Caco-2 (cell line): ENCODE data around the gene POLR1D. TPM values are rescaled to one million over a fixed set of nuclear protein-coding genes. Genes with fewer than 3 reads are reported as not detected.

Experiments
- BruUV-seq: library from RNA; stranded (reverse); fragments of 400-500 nt; replicated peaks from 2 replicates; lab custom pipeline; 2021; lab: Mats Ljungman, UMichigan
- CTCF ChIA-PET: fragments of 300-600 bp; sonication (Branson Sonifier 250); formaldehyde crosslinking; loops from one replicate; lab custom pipeline; 2022; ENCODE audit warnings: antibody characterized with exemption; lab: Charles Lee
- POLR2A ChIA-PET: fragments of 300-600 bp; sonication (Branson Sonifier 250); formaldehyde crosslinking; loops from one replicate; lab custom pipeline; 2022; ENCODE audit warnings: antibody characterized with exemption; lab: Charles Lee
- DNase-seq, 2 experiments: peaks; one replicate each; pipeline versions ENCODE4 v3.0.0 to v3.0.0-alpha.2; 2020 to 2022
- H3K27me3 ChIP-seq: replicated peaks from 2 replicates; pipeline ENCODE4 v1.6.0; 2011; ENCODE audit warnings: low read length; ENCODE audit not compliant: control insufficient read depth, insufficient read depth
- H3K36me3 ChIP-seq: 2 replicates; pipeline ENCODE4 v1.5.1; 2011; ENCODE audit warnings: low read length; ENCODE audit not compliant: control insufficient read depth, insufficient read depth
- H3K4me1 ChIP-seq: fragments of 250-450 bp; sonication (Bioruptor Pico); 2 replicates; pipeline ENCODE4 v1.5.1; 2020; ENCODE audit warnings: mild to moderate bottlenecking
- H3K4me3 ChIP-seq: 2 replicates; pipeline ENCODE4 v1.5.1; 2011; ENCODE audit warnings: low read depth, mild to moderate bottlenecking, control low read depth, low read length
- H3K9me3 ChIP-seq: fragments of 250-450 bp; sonication (Bioruptor Pico); 2 replicates; pipeline ENCODE4 v1.5.1; 2020; ENCODE audit warnings: mild to moderate bottlenecking, moderate library complexity
- H3K27ac Mint-ChIP-seq: one replicate; pipeline ENCODE4 v1.8.0; 2022; ENCODE audit warnings: mixed read lengths; ENCODE audit not compliant: unreplicated experiment
- H3K27me3 Mint-ChIP-seq: one replicate; pipeline ENCODE4 v1.8.0; 2022; ENCODE audit warnings: mixed read lengths; ENCODE audit not compliant: insufficient read depth, unreplicated experiment
- H3K36me3 Mint-ChIP-seq: one replicate; pipeline ENCODE4 v1.8.0; 2022; ENCODE audit warnings: mild to moderate bottlenecking, mixed read lengths; ENCODE audit not compliant: insufficient read depth, unreplicated experiment
- H3K4me1 Mint-ChIP-seq: one replicate; pipeline ENCODE4 v1.8.0; 2022; ENCODE audit warnings: low read depth, mixed read lengths; ENCODE audit not compliant: unreplicated experiment
- H3K4me3 Mint-ChIP-seq: one replicate; pipeline ENCODE4 v1.8.0; 2022; ENCODE audit warnings: mild to moderate bottlenecking, moderate library complexity, mixed read lengths; ENCODE audit not compliant: unreplicated experiment
- H3K9me3 Mint-ChIP-seq: one replicate; pipeline ENCODE4 v1.8.0; 2022; ENCODE audit warnings: mixed read lengths; ENCODE audit not compliant: unreplicated experiment
- intact Hi-C: fragments of 100-400 bp; cut with micrococcal nuclease; formaldehyde crosslinking; loops from one replicate; pipeline ENCODE4 v1.10.0; 2022; ENCODE audit not compliant: unreplicated experiment
- total RNA-seq: library from RNA; stranded (reverse); gene quantifications from 2 replicates; pipeline ENCODE4 v1.2.3, GENCODE V29; 2022
- TF ChIP-seq, protein P1 (sequence below), 2 experiments: fragments of 200-600 bp in 1 of 2; IDR thresholded peaks; 1 replicate in 1 of 2; 2 replicates in 1 of 2; pipeline versions ENCODE4 v1.5.1 to v1.8.0; 2011 to 2022; ENCODE audit warnings: antibody characterized with exemption in 1 of 2, control low read depth in 1 of 2, inconsistent platforms in 1 of 2, low read depth in 1 of 2, low read length in 1 of 2, mild to moderate bottlenecking in 1 of 2, moderate library complexity in 1 of 2; ENCODE audit not compliant: insufficient read depth in 1 of 2, severe bottlenecking in 1 of 2, unreplicated experiment in 1 of 2

Gene POLR1D
- total RNA-seq, 1 experiment from 2014 or later, result 201 TPM

DNA sequence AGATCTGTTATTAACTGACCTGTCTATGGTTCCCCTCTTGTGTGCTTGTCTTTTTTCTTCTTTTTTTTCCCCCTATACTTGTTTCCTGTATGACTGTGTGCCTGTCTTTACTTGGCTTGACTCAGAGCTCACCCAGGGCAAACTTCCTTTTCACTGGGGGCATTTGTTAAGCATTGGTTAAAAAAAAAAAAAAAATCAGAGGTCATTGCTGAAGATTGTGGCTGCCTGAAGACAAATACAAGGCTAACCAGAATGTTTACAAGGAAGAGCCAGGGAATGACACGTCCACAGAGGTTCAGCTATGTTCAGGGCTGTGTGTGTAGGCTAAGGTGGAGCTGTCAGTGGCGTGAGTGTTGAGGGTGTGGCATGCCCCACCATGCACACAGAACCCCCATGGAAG lies 48.4 kb upstream of the POLR1D start:
- H3K9me3 ChIP-seq, result no peaks in the 10 kb centered on the region
- POLR2A ChIA-PET, result interaction anchor here (0.5 kb wide), 1 partner anchor 65 kb away, joined by 3 read pairs; no protein-coding TSS in a partner anchor
- no peak overlapping the region for H3K4me3 ChIP-seq
- no peak for DNase-seq
- BruUV-seq, result no TSS peak
- intact Hi-C loops, result no loop called here
- Mint-ChIP-seq H3K27me3 (no peaks in the 10 kb centered on the region), H3K4me1 (peaks cover 11% of the 10 kb centered on the region), H3K9me3 (peaks cover 10% of the 10 kb centered on the region), H3K27ac (peak overlapping the region; percentile 59), H3K36me3 (peaks cover 29% of the 10 kb centered on the region), H3K4me3 (peak overlapping the region; percentile 12)
- CTCF ChIA-PET, result interaction anchor here (1.4 kb wide), 1 partner anchor 40 kb away, joined by 6 read pairs; no protein-coding TSS in a partner anchor
- TF ChIP-seq, protein P1, sequence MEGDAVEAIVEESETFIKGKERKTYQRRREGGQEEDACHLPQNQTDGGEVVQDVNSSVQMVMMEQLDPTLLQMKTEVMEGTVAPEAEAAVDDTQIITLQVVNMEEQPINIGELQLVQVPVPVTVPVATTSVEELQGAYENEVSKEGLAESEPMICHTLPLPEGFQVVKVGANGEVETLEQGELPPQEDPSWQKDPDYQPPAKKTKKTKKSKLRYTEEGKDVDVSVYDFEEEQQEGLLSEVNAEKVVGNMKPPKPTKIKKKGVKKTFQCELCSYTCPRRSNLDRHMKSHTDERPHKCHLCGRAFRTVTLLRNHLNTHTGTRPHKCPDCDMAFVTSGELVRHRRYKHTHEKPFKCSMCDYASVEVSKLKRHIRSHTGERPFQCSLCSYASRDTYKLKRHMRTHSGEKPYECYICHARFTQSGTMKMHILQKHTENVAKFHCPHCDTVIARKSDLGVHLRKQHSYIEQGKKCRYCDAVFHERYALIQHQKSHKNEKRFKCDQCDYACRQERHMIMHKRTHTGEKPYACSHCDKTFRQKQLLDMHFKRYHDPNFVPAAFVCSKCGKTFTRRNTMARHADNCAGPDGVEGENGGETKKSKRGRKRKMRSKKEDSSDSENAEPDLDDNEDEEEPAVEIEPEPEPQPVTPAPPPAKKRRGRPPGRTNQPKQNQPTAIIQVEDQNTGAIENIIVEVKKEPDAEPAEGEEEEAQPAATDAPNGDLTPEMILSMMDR (IDR thresholded peaks at IDR 0.05; ENCODE audit: insufficient read depth in 1 of 2, low read depth in 1 of 2, low read length in 1 of 2, severe bottlenecking in 1 of 2, unreplicated experiment in 1 of 2), result no peak
- no peaks in the 10 kb centered on the region for H3K4me1 ChIP-seq
- peaks cover 2% of the 10 kb centered on the region for H3K36me3 ChIP-seq
- H3K27me3 ChIP-seq, result no peaks in the 10 kb centered on the region

DNA sequence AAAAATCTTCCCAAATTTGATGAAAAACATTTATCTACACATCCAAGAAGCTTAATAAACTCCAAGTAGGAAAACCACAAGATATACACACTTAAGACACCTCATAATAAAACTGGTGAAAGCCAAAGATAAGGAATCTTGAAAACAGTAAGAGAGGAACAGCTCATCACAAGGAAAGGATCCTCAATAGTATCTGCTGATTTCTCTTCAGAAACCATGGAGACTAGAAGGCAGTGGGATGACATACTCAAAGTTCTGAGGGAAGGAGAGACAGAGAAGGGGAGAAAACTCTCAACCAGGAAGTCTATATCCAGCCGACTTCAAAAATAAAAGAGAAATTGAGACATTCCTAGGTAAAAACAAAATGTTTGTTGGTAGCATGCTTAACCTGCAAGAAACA lies 47.0 kb upstream of the POLR1D start:
- Histone ChIP-seq H3K9me3 (no peaks in the 10 kb centered on the region), H3K27me3 (no peaks in the 10 kb centered on the region), H3K36me3 (no peaks in the 10 kb centered on the region; the same call in 1 of the 2 replicates), H3K4me3 (no peak overlapping the region), H3K4me1 (no peaks in the 10 kb centered on the region)
- TF ChIP-seq, protein P1 (IDR thresholded peaks at IDR 0.05; ENCODE audit: insufficient read depth in 1 of 2, low read depth in 1 of 2, low read length in 1 of 2, severe bottlenecking in 1 of 2, unreplicated experiment in 1 of 2), result no peak
- peaks cover 29% of the 10 kb centered on the region for H3K36me3 Mint-ChIP-seq
- CTCF ChIA-PET, result no interaction called here
- no peak for DNase-seq
- no peaks in the 10 kb centered on the region for H3K27me3 Mint-ChIP-seq
- H3K27ac Mint-ChIP-seq, result peak overlapping the region; percentile 24
- H3K9me3 Mint-ChIP-seq, result peaks cover 10% of the 10 kb centered on the region
- H3K4me3 Mint-ChIP-seq, result no peak overlapping the region
- BruUV-seq, result no TSS peak
- intact Hi-C loops, result no loop called here
- POLR2A ChIA-PET, result no interaction called here
- H3K4me1 Mint-ChIP-seq, result peaks cover 11% of the 10 kb centered on the region

GRCh38 chr13:27578121-27579030 lies 43.3 kb upstream of the POLR1D start:
- intact Hi-C loops, result no loop called here
- Histone ChIP-seq H3K36me3 (no peaks in the 10 kb centered on the region), H3K4me1 (no peaks in the 10 kb centered on the region), H3K27me3 (no peaks in the 10 kb centered on the region), H3K4me3 (no peak overlapping the region), H3K9me3 (no peaks in the 10 kb centered on the region)
- Mint-ChIP-seq H3K27me3 (no peaks in the 10 kb centered on the region), H3K4me3 (no peak overlapping the region), H3K27ac (no peak overlapping the region), H3K36me3 (peaks cover 38% of the 10 kb centered on the region), H3K9me3 (peaks cover 10% of the 10 kb centered on the region), H3K4me1 (peaks cover 6% of the 10 kb centered on the region)
- no peak for DNase-seq
- CTCF ChIA-PET, result no interaction called here
- no TSS peak for BruUV-seq
- POLR2A ChIA-PET, result no interaction called here
- TF ChIP-seq, protein P1 (IDR thresholded peaks at IDR 0.05; ENCODE audit: insufficient read depth in 1 of 2, low read depth in 1 of 2, low read length in 1 of 2, severe bottlenecking in 1 of 2, unreplicated experiment in 1 of 2), result no peak
